BE2C (cell line): ENCODE data around the gene MRPL51.
"Not testable (repeated sequence)": the region's sequence is repeated elsewhere in the genome, so short reads cannot be mapped to it uniquely, and the experiment has no call there.

Experiments used
- DNase-seq: peaks from one replicate; pipeline ENCODE4 v3.0.0-alpha.2; 2020
- H3K27me3 ChIP-seq: fragments of 250-450 bp; sonication (Bioruptor Pico); 2 replicates; pipeline ENCODE4 v1.5.1; 2020; ENCODE audit warnings: mild to moderate bottlenecking
- H3K36me3 ChIP-seq: fragments of 250-450 bp; sonication (Bioruptor Pico); 2 replicates; pipeline ENCODE4 v1.5.1; 2020; ENCODE audit warnings: mild to moderate bottlenecking
- H3K4me1 ChIP-seq: fragments of 250-450 bp; sonication (Bioruptor Pico); 2 replicates; pipeline ENCODE4 v1.5.1; 2020
- H3K4me3 ChIP-seq: 2 replicates; pipeline ENCODE4 v1.5.1; 2011; ENCODE audit warnings: low read depth, low read length
- H3K9me3 ChIP-seq: fragments of 250-450 bp; sonication (Bioruptor Pico); 2 replicates; pipeline ENCODE4 v1.5.1; 2020
- CTCF ChIP-seq: IDR thresholded peaks from 2 replicates; pipeline ENCODE4 v1.5.1; 2012; ENCODE audit warnings: mild to moderate bottlenecking, low read depth, low read length

The MRPL51 gene

GRCh38 chr12:6493497-6494257, 615 bp upstream of the MRPL51 start, which contains the start of gene NCAPD2:
Gene NCAPD2 (plus strand): TSS chr12:6494102. CDS start chr12:6495099, 997 bp downstream.
- H3K4me1 ChIP-seq: peaks cover 2% of the 10 kb centered on the region; the same call in 1 of the 2 replicates
- no peaks in the 10 kb centered on the region for H3K9me3 ChIP-seq
- peak; percentile 97 for DNase-seq
- TF ChIP-seq CTCF: 0 out of 2 replicates have a peak, but pooled peaks have one; percentile 18
- no peaks in the 10 kb centered on the region for H3K27me3 ChIP-seq
- H3K36me3 ChIP-seq: peaks cover 39% of the 10 kb centered on the region
- H3K4me3 ChIP-seq: peak within 1 kb of the TSS; percentile 93

GRCh38 chr12:6490673-6491072, 2.4 kb downstream of the MRPL51 start:
- H3K4me3 ChIP-seq, H3K27me3 ChIP-seq, DNase-seq, H3K4me1 ChIP-seq, H3K9me3 ChIP-seq: not testable (repeated sequence)
- peaks cover 15% of the 10 kb centered on the region for H3K36me3 ChIP-seq

- Histone ChIP-seq H3K36me3 (peaks cover 8% of the 10 kb centered on the region), H3K9me3 (no peaks in the 10 kb centered on the region), H3K4me3 (no peak overlapping the region), H3K4me1 (no peaks in the 10 kb centered on the region), H3K27me3 (no peaks in the 10 kb centered on the region)
- TF ChIP-seq CTCF: no peak
- DNase-seq: no peak
These were observed 3.6 kb downstream of the MRPL51 start for GRCh38 chr12:6489449-6489848.

GRCh38 chr12:6488240-6488639, 4.8 kb downstream of the MRPL51 start:
- Histone ChIP-seq H3K4me1 (no peaks in the 10 kb centered on the region), H3K9me3 (no peaks in the 10 kb centered on the region), H3K36me3 (peaks cover 8% of the 10 kb centered on the region), H3K4me3 (no peak overlapping the region), H3K27me3 (no peaks in the 10 kb centered on the region)
- no peak for DNase-seq
- TF ChIP-seq CTCF: no peak

GRCh38 chr12:6478416-6478815, 14.6 kb downstream of the MRPL51 start:
- no peak for DNase-seq

GRCh38 chr12:6477601-6478377, 15.3 kb downstream of the MRPL51 start:
- H3K36me3 ChIP-seq, H3K4me1 ChIP-seq, H3K9me3 ChIP-seq, H3K27me3 ChIP-seq, DNase-seq, H3K4me3 ChIP-seq: not testable (repeated sequence)

More at GRCh38 chr12:6478416-6478815, 14.6 kb downstream of the MRPL51 start:
- Histone ChIP-seq H3K4me1 (no peaks in the 10 kb centered on the region), H3K4me3 (no peak overlapping the region), H3K9me3 (no peaks in the 10 kb centered on the region), H3K36me3 (no peaks in the 10 kb centered on the region), H3K27me3 (no peaks in the 10 kb centered on the region)
- TF ChIP-seq CTCF: no peak

- Histone ChIP-seq H3K4me3 (no peak overlapping the region), H3K36me3 (no peaks in the 10 kb centered on the region), H3K9me3 (no peaks in the 10 kb centered on the region), H3K4me1 (no peaks in the 10 kb centered on the region), H3K27me3 (no peaks in the 10 kb centered on the region)
- TF ChIP-seq CTCF: no peak
- no peak for DNase-seq
These were observed 16.6 kb downstream of the MRPL51 start for GRCh38 chr12:6476489-6476888.

GRCh38 chr12:6475233-6475975, 17.7 kb downstream of the MRPL51 start:
- H3K9me3 ChIP-seq, DNase-seq, H3K27me3 ChIP-seq, H3K4me1 ChIP-seq, H3K36me3 ChIP-seq, H3K4me3 ChIP-seq: not testable (repeated sequence)
